ENCODE measurements around the gene LRRC8D. TPM values are rescaled to one million over a fixed set of nuclear protein-coding genes. Genes with fewer than 3 reads are reported as not detected.

Gene LRRC8D
- total RNA-seq (2021): 34.7 and 37.2 TPM in 2 replicates
- long read RNA-seq, transcript LRRC8D-206 (2 exons, 922 nt): major isoform, 5 of 21 reads
- long read RNA-seq, partial matches to known transcripts: 1 of 21 reads
- long read RNA-seq, other reads (novel, unspliced or antisense): 12 of 21 reads

DNA sequence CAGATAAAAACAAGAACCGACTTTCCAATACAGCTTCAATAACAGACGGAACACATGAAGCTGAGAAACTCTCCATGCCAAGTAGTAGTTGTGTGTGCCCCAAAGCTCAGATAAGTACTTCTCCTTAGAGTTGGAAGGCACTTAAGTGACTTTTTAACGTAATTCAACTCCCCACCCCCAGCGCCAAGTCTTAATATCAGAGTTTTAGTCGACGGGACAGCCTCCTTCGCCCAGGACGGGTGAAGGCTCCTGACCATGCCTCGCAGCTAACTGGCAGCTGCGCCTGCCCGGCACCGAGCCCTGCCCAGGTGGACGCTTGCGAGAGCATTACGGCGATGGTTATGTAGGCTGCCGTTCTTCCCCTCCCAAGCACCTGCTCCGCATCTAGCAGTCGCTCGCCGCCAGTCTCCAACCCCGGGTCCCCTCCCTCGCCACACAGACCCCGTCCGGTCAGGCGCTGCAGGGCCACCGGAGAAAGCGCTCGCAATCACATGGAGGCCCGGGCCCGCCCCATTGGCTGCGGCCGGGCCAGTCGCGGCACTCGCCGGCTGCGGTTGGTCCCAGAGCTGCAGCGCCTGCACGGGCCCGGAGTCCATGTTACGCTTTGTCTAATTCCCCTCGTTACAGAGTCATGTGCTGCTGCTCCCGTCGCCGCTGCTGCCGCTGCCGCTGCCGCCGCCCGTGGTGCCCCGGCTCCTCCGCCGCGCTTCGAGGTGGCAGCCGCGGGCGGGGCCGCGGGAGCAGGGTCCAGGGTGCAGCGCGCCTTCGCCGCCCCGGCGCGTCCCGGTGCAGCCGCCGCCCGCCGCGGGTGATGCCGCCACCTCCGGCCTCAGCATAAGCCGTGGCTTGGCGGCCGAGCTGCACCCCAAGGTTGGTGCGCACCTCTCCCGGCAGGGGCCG, at the start of gene LRRC8D:
TSS of gene LRRC8D (plus strand) at position 611 of the 900 bp plus-strand sequence. CDS start 112,037 bp downstream, outside the sequence.
- H3K27ac ChIP-seq (ENCODE audit: insufficient read length, low read depth, low read length): no peak within 1 kb of the TSS
- peak within 1 kb of the TSS; percentile 74 to 92 (median 84) for H3K27ac Mint-ChIP-seq

More for the DNA sequence above, at the start of gene LRRC8D:
- no peak within 1 kb of the TSS for H2BK20ac ChIP-seq (ENCODE audit: low read depth, low read length, poor library complexity, severe bottlenecking)
- H3K56ac ChIP-seq (ENCODE audit: insufficient read length, low read depth, low read length): no peak within 1 kb of the TSS
- no peaks in the 10 kb centered on the region for H4K20me1 ChIP-seq (ENCODE audit: control insufficient read depth, insufficient read depth, insufficient read length)
- peaks cover 10% of the 10 kb centered on the region for H3K4me1 ChIP-seq (ENCODE audit: insufficient read depth, low read length)
- no peak within 1 kb of the TSS for H3K23ac ChIP-seq (ENCODE audit: insufficient read length, low read depth, low read length)
- H2AFZ ChIP-seq (ENCODE audit: low read length): no peak within 1 kb of the TSS
- TF ChIP-seq, protein P1, sequence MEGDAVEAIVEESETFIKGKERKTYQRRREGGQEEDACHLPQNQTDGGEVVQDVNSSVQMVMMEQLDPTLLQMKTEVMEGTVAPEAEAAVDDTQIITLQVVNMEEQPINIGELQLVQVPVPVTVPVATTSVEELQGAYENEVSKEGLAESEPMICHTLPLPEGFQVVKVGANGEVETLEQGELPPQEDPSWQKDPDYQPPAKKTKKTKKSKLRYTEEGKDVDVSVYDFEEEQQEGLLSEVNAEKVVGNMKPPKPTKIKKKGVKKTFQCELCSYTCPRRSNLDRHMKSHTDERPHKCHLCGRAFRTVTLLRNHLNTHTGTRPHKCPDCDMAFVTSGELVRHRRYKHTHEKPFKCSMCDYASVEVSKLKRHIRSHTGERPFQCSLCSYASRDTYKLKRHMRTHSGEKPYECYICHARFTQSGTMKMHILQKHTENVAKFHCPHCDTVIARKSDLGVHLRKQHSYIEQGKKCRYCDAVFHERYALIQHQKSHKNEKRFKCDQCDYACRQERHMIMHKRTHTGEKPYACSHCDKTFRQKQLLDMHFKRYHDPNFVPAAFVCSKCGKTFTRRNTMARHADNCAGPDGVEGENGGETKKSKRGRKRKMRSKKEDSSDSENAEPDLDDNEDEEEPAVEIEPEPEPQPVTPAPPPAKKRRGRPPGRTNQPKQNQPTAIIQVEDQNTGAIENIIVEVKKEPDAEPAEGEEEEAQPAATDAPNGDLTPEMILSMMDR (conservative IDR thresholded peaks at IDR 0.05): no peak
- peak within 1 kb of the TSS; percentile 67 for H3K4me2 ChIP-seq (ENCODE audit: insufficient read depth, insufficient read length, low read length)
- H3K27me3 Mint-ChIP-seq (ENCODE audit: low read depth): peaks cover 15% of the 10 kb centered on the region
- no peak within 1 kb of the TSS for H3T11ph ChIP-seq (ENCODE audit: low read length)
- H2BK120ac ChIP-seq (ENCODE audit: low read depth, low read length, poor library complexity, severe bottlenecking): no peak within 1 kb of the TSS
- H3K4ac ChIP-seq (ENCODE audit: low read depth, low read length): no peak within 1 kb of the TSS
- H3K79me1 ChIP-seq (ENCODE audit: insufficient read depth, low read depth, low read length, poor library complexity, severe bottlenecking): peaks cover 6% of the 10 kb centered on the region
- peaks cover 9% of the 10 kb centered on the region; the same call in 1 of the 2 replicates for H3K79me2 ChIP-seq (ENCODE audit: insufficient read depth, low read length)
- no peaks in the 10 kb centered on the region for H3K9me3 ChIP-seq (ENCODE audit: control insufficient read depth, low read depth, low read length)
- no peak within 1 kb of the TSS for H2BK15ac ChIP-seq (ENCODE audit: low read depth, low read length)
- peak within 1 kb of the TSS; percentile 94 for H3K14ac ChIP-seq (ENCODE audit: insufficient read depth, low read length)
- peaks cover 13% of the 10 kb centered on the region for H3K23me2 ChIP-seq (ENCODE audit: insufficient read length, low read depth, low read length, poor library complexity, severe bottlenecking)
- H3K36me3 Mint-ChIP-seq (ENCODE audit: insufficient read depth in 1 of 3, low read depth in 3 of 3): peaks cover 5 to 21% (median 10%) of the 10 kb centered on the region in 3 experiments
- no peaks in the 10 kb centered on the region; a peak in 2 of 5 replicates for H3K9me3 Mint-ChIP-seq
- H4K91ac ChIP-seq (ENCODE audit: insufficient read length, low read depth, low read length): no peak within 1 kb of the TSS
- no peak within 1 kb of the TSS for H2BK5ac ChIP-seq (ENCODE audit: insufficient read length, low read length)
- peak; percentile 93 for DNase-seq
- H3K9ac ChIP-seq (ENCODE audit: extremely low read depth, insufficient read length, low read length): peak within 1 kb of the TSS; percentile 84
- no peak within 1 kb of the TSS for H4K5ac ChIP-seq (ENCODE audit: insufficient read length, low read depth, low read length)
- H4K8ac ChIP-seq (replicated peaks; ENCODE audit: insufficient read length, low read depth, low read length): no peak within 1 kb of the TSS
- peak within 1 kb of the TSS; percentile 36 for H2BK12ac ChIP-seq (ENCODE audit: insufficient read length, low read depth, low read length)
- H3K4me1 Mint-ChIP-seq: peaks cover 41 to 44% of the 10 kb centered on the region in 2 experiments
- peak within 1 kb of the TSS; percentile 76 to 90 for H3K4me3 Mint-ChIP-seq
- peak within 1 kb of the TSS; percentile 88 for H3K18ac ChIP-seq (ENCODE audit: insufficient read length, low read depth, low read length)
- no CpG with 5 or more reads among the region's 82 CpGs for WGBS (ENCODE audit: extremely low coverage, insufficient read length, low lambda C conversion rate)
- no peak within 1 kb of the TSS for H2AK5ac ChIP-seq (ENCODE audit: insufficient read length, low read length)
- no peaks in the 10 kb centered on the region; the same call in 1 of the 2 replicates for H3K27me3 ChIP-seq (ENCODE audit: insufficient read depth, low read length)

Measured in H9 (cell line).